ENCODE results near the gene NBPF1.

DNA sequence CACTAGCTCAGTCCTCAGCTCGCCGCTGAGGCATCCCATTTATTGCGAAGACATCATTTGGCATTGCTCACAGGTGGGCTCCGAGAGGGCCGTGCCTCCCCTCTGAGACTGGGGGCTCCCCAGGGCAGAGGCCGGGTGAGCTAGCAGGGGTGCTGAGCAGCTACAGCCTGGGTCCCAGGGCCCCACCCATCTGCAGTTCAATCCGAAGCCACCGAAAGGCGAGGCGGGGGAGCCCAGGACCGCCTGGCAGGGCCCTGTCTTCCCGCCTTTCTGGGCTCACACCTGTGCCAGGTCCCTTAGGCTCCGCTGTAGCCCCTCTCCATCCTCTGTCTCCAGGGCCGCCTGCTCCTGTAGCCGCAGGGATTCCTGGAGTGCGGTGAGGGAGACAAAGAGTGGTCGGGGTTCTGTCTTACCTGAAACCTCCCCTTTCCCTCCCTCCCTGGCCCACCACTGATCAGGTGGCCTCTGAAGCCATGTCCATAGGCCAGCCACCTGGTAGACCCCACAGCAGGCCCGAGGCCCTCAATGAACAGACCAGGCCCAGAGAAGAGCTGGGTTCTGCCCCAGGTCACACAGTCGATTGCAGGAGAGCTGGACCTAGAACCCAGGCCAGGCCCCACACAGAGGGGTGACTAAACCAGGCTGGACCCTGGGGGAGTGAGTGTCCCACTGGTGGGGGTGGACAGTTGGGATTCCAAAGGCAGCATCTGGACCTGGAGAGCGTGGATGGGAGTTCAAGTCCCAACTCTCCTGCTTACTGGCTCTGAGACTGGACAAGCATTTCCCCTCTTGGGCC, 18.1 kb upstream of the NBPF1 start:
- TF ChIP-seq EZH2 (IDR thresholded peaks at IDR 0.05; ENCODE audit: insufficient read depth, poor library complexity, severe bottlenecking) (no peak), EZH2phosphoT487 (IDR thresholded peaks at IDR 0.05; ENCODE audit: insufficient read depth, low read depth) (no peak)
